HUES48 (cell line): ENCODE data around the gene ADAMTS2.

Experiments used
- H3K27ac ChIP-seq: one replicate; pipeline ENCODE4 v1.7.0; 2013; ENCODE audit warnings: low read depth, low read length, inconsistent platforms
- H3K27me3 ChIP-seq: 2 replicates; pipeline ENCODE4 v1.6.1; 2013; ENCODE audit warnings: mild to moderate bottlenecking, low read length; ENCODE audit not compliant: control insufficient read depth, insufficient read depth
- H3K36me3 ChIP-seq: 2 replicates; pipeline ENCODE4 v1.6.1; 2013; ENCODE audit warnings: low read length; ENCODE audit not compliant: control insufficient read depth, insufficient read depth
- H3K4me1 ChIP-seq: 2 replicates; pipeline ENCODE4 v1.6.1; 2013; ENCODE audit warnings: mild to moderate bottlenecking, low read length; ENCODE audit not compliant: control insufficient read depth, insufficient read depth
- H3K4me3 ChIP-seq: 2 replicates; pipeline ENCODE4 v1.5.1; 2013; ENCODE audit warnings: mild to moderate bottlenecking, low read depth, low read length
- H3K9ac ChIP-seq: 2 replicates; pipeline ENCODE4 v1.6.1; 2013; ENCODE audit warnings: mild to moderate bottlenecking, low read depth, low read length, moderate library complexity
- H3K9me3 ChIP-seq: 2 replicates; pipeline ENCODE4 v1.6.1; 2013; ENCODE audit warnings: low read length; ENCODE audit not compliant: control insufficient read depth, insufficient read depth

Gene ADAMTS2

GRCh38 chr5:179307013-179307800 lies 38.1 kb downstream of the ADAMTS2 start:
- Histone ChIP-seq H3K4me3 (no peak overlapping the region), H3K9ac (no peak overlapping the region), H3K27me3 (no peaks in the 10 kb centered on the region), H3K4me1 (no peaks in the 10 kb centered on the region), H3K27ac (no peak overlapping the region), H3K36me3 (no peaks in the 10 kb centered on the region), H3K9me3 (no peaks in the 10 kb centered on the region)

GRCh38 chr5:179306191-179307012 lies 38.9 kb downstream of the ADAMTS2 start:
- H3K9ac ChIP-seq: no peak overlapping the region
- no peaks in the 10 kb centered on the region for H3K36me3 ChIP-seq
- no peaks in the 10 kb centered on the region for H3K27me3 ChIP-seq
- H3K9me3 ChIP-seq: no peaks in the 10 kb centered on the region
- H3K4me1 ChIP-seq: no peaks in the 10 kb centered on the region
- no peak overlapping the region for H3K27ac ChIP-seq
- no peak overlapping the region for H3K4me3 ChIP-seq

GRCh38 chr5:179304871-179305270 lies 40.4 kb downstream of the ADAMTS2 start:
- Histone ChIP-seq H3K27ac (no peak overlapping the region), H3K27me3 (no peaks in the 10 kb centered on the region), H3K4me3 (no peak overlapping the region), H3K36me3 (no peaks in the 10 kb centered on the region), H3K9ac (no peak overlapping the region), H3K9me3 (no peaks in the 10 kb centered on the region), H3K4me1 (no peaks in the 10 kb centered on the region)

- no peaks in the 10 kb centered on the region for H3K9me3 ChIP-seq
- no peak overlapping the region for H3K4me3 ChIP-seq
- H3K27me3 ChIP-seq: no peaks in the 10 kb centered on the region
- H3K36me3 ChIP-seq: no peaks in the 10 kb centered on the region
- no peak overlapping the region for H3K9ac ChIP-seq
- H3K4me1 ChIP-seq: no peaks in the 10 kb centered on the region
- H3K27ac ChIP-seq: no peak overlapping the region
Observed at GRCh38 chr5:179304466-179304865, 40.8 kb downstream of the ADAMTS2 start.

- no peak overlapping the region for H3K27ac ChIP-seq
- H3K9ac ChIP-seq: no peak overlapping the region
- no peaks in the 10 kb centered on the region for H3K27me3 ChIP-seq
- no peaks in the 10 kb centered on the region for H3K9me3 ChIP-seq
- H3K4me1 ChIP-seq: no peaks in the 10 kb centered on the region
- no peak overlapping the region for H3K4me3 ChIP-seq
- H3K36me3 ChIP-seq: no peaks in the 10 kb centered on the region
Observed at GRCh38 chr5:179303451-179304200, 41.6 kb downstream of the ADAMTS2 start.

GRCh38 chr5:179302499-179303185 lies 42.6 kb downstream of the ADAMTS2 start:
- H3K27ac ChIP-seq: no peak overlapping the region
- no peaks in the 10 kb centered on the region for H3K4me1 ChIP-seq
- H3K36me3 ChIP-seq: no peaks in the 10 kb centered on the region
- H3K27me3 ChIP-seq: no peaks in the 10 kb centered on the region
- H3K9ac ChIP-seq: no peak overlapping the region
- no peak overlapping the region for H3K4me3 ChIP-seq
- no peaks in the 10 kb centered on the region for H3K9me3 ChIP-seq

GRCh38 chr5:179301796-179302195 lies 43.5 kb downstream of the ADAMTS2 start:
- Histone ChIP-seq H3K4me3 (no peak overlapping the region), H3K9me3 (no peaks in the 10 kb centered on the region), H3K9ac (no peak overlapping the region)

GRCh38 chr5:179301376-179301775 lies 43.9 kb downstream of the ADAMTS2 start:
- Histone ChIP-seq H3K9ac (no peak overlapping the region), H3K27me3 (no peaks in the 10 kb centered on the region), H3K9me3 (no peaks in the 10 kb centered on the region)

More at GRCh38 chr5:179301796-179302195, 43.5 kb downstream of the ADAMTS2 start:
- no peaks in the 10 kb centered on the region for H3K27me3 ChIP-seq
- H3K27ac ChIP-seq: no peak overlapping the region
- no peaks in the 10 kb centered on the region for H3K36me3 ChIP-seq
- no peaks in the 10 kb centered on the region for H3K4me1 ChIP-seq

GRCh38 chr5:179300581-179301180 lies 44.6 kb downstream of the ADAMTS2 start:
- no peaks in the 10 kb centered on the region for H3K9me3 ChIP-seq
- no peak overlapping the region for H3K27ac ChIP-seq
- H3K9ac ChIP-seq: no peak overlapping the region
- H3K36me3 ChIP-seq: no peaks in the 10 kb centered on the region
- no peaks in the 10 kb centered on the region for H3K4me1 ChIP-seq
- no peak overlapping the region for H3K4me3 ChIP-seq
- no peaks in the 10 kb centered on the region for H3K27me3 ChIP-seq

More at GRCh38 chr5:179301376-179301775, 43.9 kb downstream of the ADAMTS2 start:
- Histone ChIP-seq H3K27ac (no peak overlapping the region), H3K4me3 (no peak overlapping the region), H3K4me1 (no peaks in the 10 kb centered on the region), H3K36me3 (no peaks in the 10 kb centered on the region)
